Mucosa of descending colon (tissue), 3 donors: ENCODE results near the gene SPTB. TPM values are rescaled to one million over a fixed set of nuclear protein-coding genes. Genes with fewer than 3 reads are reported as not detected.

Experiments
- ATAC-seq: fragments of 200-7000 bp; cut with Tn5 transposase; one replicate; pipeline ENCODE4 v1.9.1; 2020; ENCODE audit warnings: mild to moderate bottlenecking, moderate library complexity
- DNase-seq, 3 donors: peaks; one replicate each; pipeline ENCODE4 v3.0.0-alpha.2; 2020
- H3K36me3 ChIP-seq: fragments of 200-600 bp; one replicate; pipeline ENCODE4 v1.8.0; 2021; ENCODE audit warnings: low read depth, mild to moderate bottlenecking
- H3K4me1 ChIP-seq: fragments of 200-600 bp; one replicate; pipeline ENCODE4 v1.8.0; 2021; ENCODE audit warnings: low read depth, mild to moderate bottlenecking
- H3K4me3 ChIP-seq: fragments of 200-600 bp; one replicate; pipeline ENCODE4 v1.8.0; 2021; ENCODE audit warnings: mild to moderate bottlenecking
- H3K9me3 ChIP-seq: fragments of 200-600 bp; one replicate; pipeline ENCODE4 v1.8.0; 2021; ENCODE audit warnings: mild to moderate bottlenecking
- CTCF ChIP-seq: fragments of 200-600 bp; IDR thresholded peaks from one replicate; pipeline ENCODE4 v1.8.0; 2022; ENCODE audit warnings: antibody characterized with exemption, mild to moderate bottlenecking
- intact Hi-C, 2 donors: fragments of 100-400 bp; cut with DNase I in 1 of 2; cut with micrococcal nuclease in 1 of 2; formaldehyde crosslinking; loops; one replicate each; pipeline versions ENCODE4 v1.11.0 to v1.11.1; 2022; cut with DNase I, micrococcal nuclease
- total RNA-seq, 3 donors: library from RNA; stranded (reverse); fragmentation: NEBNext Ultra II Directional in 2 of 3; extraction: Animal tissue kit (Norgen Biotek cat#: 25700) in 2 of 3; gene quantifications; one replicate each; pipeline versions ENCODE4 v1.2.1 to v1.2.4, GENCODE V29; 2021 to 2023
- donor health status: DM: no; HTN: no; CAD: no; lungs with moderate emphysema.
- donor health status: DM: no; HTN: no; CAD: no.
- donor health status: DM: no; HTN: yes; CAD: no.

SPTB gene
- total RNA-seq, 3 donors from 2014 or later: 0.35 to 1.4 (median 0.51) TPM

- peak; percentile 58 for ATAC-seq
Measured at GRCh38 chr14:64702493-64703394, 177.0 kb downstream of the SPTB start.

GRCh38 chr14:64701660-64702059 lies 178.0 kb downstream of the SPTB start:
- DNase-seq (no peak), ATAC-seq (no peak)
- intact Hi-C loops: no loop called here

More at GRCh38 chr14:64702493-64703394, 177.0 kb downstream of the SPTB start:
- H3K4me3 ChIP-seq: no peak overlapping the region
- DNase-seq: peak; percentile 85 to 87 (median 86)
- TF ChIP-seq CTCF: no peak
- H3K4me1 ChIP-seq: peaks cover 46% of the 10 kb centered on the region
- no peaks in the 10 kb centered on the region for H3K9me3 ChIP-seq
- no peaks in the 10 kb centered on the region for H3K36me3 ChIP-seq
- intact Hi-C loops: no loop called here

GRCh38 chr14:64700894-64701293 lies 178.8 kb downstream of the SPTB start:
- ATAC-seq: no peak
- Histone ChIP-seq H3K4me3 (no peak overlapping the region), H3K36me3 (no peaks in the 10 kb centered on the region), H3K9me3 (no peaks in the 10 kb centered on the region), H3K4me1 (peaks cover 39% of the 10 kb centered on the region)
- intact Hi-C loops: no loop called here
- no peak for TF ChIP-seq CTCF
- DNase-seq: no peak

More at GRCh38 chr14:64701660-64702059, 178.0 kb downstream of the SPTB start:
- Histone ChIP-seq H3K4me3 (no peak overlapping the region), H3K36me3 (no peaks in the 10 kb centered on the region), H3K9me3 (no peaks in the 10 kb centered on the region), H3K4me1 (peaks cover 45% of the 10 kb centered on the region)
- TF ChIP-seq CTCF: no peak

GRCh38 chr14:64700290-64700689 lies 179.4 kb downstream of the SPTB start:
- Histone ChIP-seq H3K9me3 (no peaks in the 10 kb centered on the region), H3K4me1 (peaks cover 33% of the 10 kb centered on the region), H3K4me3 (no peak overlapping the region), H3K36me3 (no peaks in the 10 kb centered on the region)
- no peak for ATAC-seq
- intact Hi-C loops: no loop called here
- DNase-seq: no peak
- no peak for TF ChIP-seq CTCF

- TF ChIP-seq CTCF: no peak
- intact Hi-C loops: no loop called here
- peak in 2 of 3 donors; percentile 76 to 82 for DNase-seq
- Histone ChIP-seq H3K9me3 (no peaks in the 10 kb centered on the region), H3K36me3 (no peaks in the 10 kb centered on the region), H3K4me3 (no peak overlapping the region), H3K4me1 (peaks cover 33% of the 10 kb centered on the region)
- ATAC-seq: peak; percentile 78
Measured at GRCh38 chr14:64698903-64699302, 180.8 kb downstream of the SPTB start.
